Suprapubic skin (tissue), 4 donors: Measurements from ENCODE around the gene RASA2.

ENCODE experiments used
- CTCF ChIP-seq, 2 donors: fragments of 200-600 bp in 1 of 2; fragments of 450-650 bp in 1 of 2; sonication (generic) in 1 of 2; IDR thresholded peaks; one replicate each; pipeline ENCODE4 v1.5.1; 2016 to 2019; ENCODE audit warnings: antibody characterized with exemption in 2 of 2, mild to moderate bottlenecking in 1 of 2, moderate library complexity in 1 of 2
- EP300 ChIP-seq: sonication (generic); formaldehyde crosslinking; IDR thresholded peaks from one replicate; pipeline ENCODE4 v1.6.1; 2017; ENCODE audit warnings: antibody characterized with exemption
- POLR2A ChIP-seq, 2 donors: fragments of 450-650 bp; IDR thresholded peaks; one replicate each; pipeline ENCODE4 v1.6.1; 2017; ENCODE audit warnings: antibody characterized with exemption in 2 of 2, mild to moderate bottlenecking in 2 of 2, moderate library complexity in 2 of 2
- POLR2AphosphoS5 ChIP-seq, 3 donors: sonication (generic); formaldehyde crosslinking; IDR thresholded peaks; one replicate each; pipeline ENCODE4 v1.6.1; 2017; ENCODE audit warnings: antibody characterized with exemption in 3 of 3

- TF ChIP-seq CTCF (IDR thresholded peaks at IDR 0.05), result no peak
- TF ChIP-seq EP300, result no peak
- TF ChIP-seq POLR2A (IDR thresholded peaks at IDR 0.05), result no peak
- TF ChIP-seq POLR2AphosphoS5 (IDR thresholded peaks at IDR 0.05), result no peak
Measured at GRCh38 chr3:141455603-141456300, 31.1 kb upstream of the RASA2 start.
